ENCODE data around the gene RUFY4. TPM values are rescaled to one million over a fixed set of nuclear protein-coding genes. Genes with fewer than 3 reads are reported as not detected.

The RUFY4 gene
- polyA plus RNA-seq, 2 of the 4 experiments (the other 2 are of a cell fraction), result 0.04 TPM; not detected in 1

GRCh38 chr2:218047536-218048225 is 21.4 kb upstream of the RUFY4 start (continued):
- TF ChIP-seq FOXS1 (CRISPR knock-in tag; IDR thresholded peaks at IDR 0.05) (no peak), NR3C1 (IDR thresholded peaks at IDR 0.05) (no peak), CEBPB (IDR thresholded peaks at IDR 0.05) (no peak), SREBF2 (IDR thresholded peaks at IDR 0.05) (no peak), JUNB (IDR thresholded peaks at IDR 0.05) (no peak), ZNF302 (CRISPR knock-in tag; IDR thresholded peaks at IDR 0.05) (no peak), NFE2L2 (conservative IDR thresholded peaks at IDR 0.05; ENCODE audit: low read length) (no peak)

GRCh38 chr2:218051903-218052302 is 17.1 kb upstream of the RUFY4 start:
- no peak overlapping the region for H3K4me3 ChIP-seq
- no peaks in the 10 kb centered on the region for H3K4me1 ChIP-seq
- POLR2A ChIA-PET, result no interaction called here
- no peaks in the 10 kb centered on the region for H3K9me3 ChIP-seq
- H3K4me2 ChIP-seq, result no peak overlapping the region
- DNase-seq (ENCODE audit: low read depth in 1 of 2, low spot score in 1 of 2) (no peak), FAIRE-seq (no peak), ATAC-seq (no peak)
- TF ChIP-seq FOSL2 (IDR thresholded peaks at IDR 0.05) (no peak), FOSL2 (CRISPR knock-in tag; IDR thresholded peaks at IDR 0.05) (no peak), FOXS1 (CRISPR knock-in tag; IDR thresholded peaks at IDR 0.05) (no peak), HOXB5 (CRISPR knock-in tag; IDR thresholded peaks at IDR 0.05) (no peak), NR3C1 (IDR thresholded peaks at IDR 0.05) (no peak)
- no peak overlapping the region for H3K27ac ChIP-seq
- 60% methylated on average over 3 of the region's 3 CpGs for WGBS (ENCODE audit: missing lambda C conversion rate)
- CTCF ChIA-PET, result no interaction called here

GRCh38 chr2:218059289-218059688 is 9.8 kb upstream of the RUFY4 start:
- ChIA-PET CTCF (interaction anchor here (0.7 to 2.3 kb wide), 4 partner anchors 9 to 270 kb away, joined by 3 to 6 read pairs (median 4); partner anchors contain the start of gene RUFY4), POLR2A (no interaction called here)
- ATAC-seq (no peak), FAIRE-seq (peak; percentile 77), DNase-seq (ENCODE audit: low read depth in 1 of 2, low spot score in 1 of 2) (no peak)
- WGBS (ENCODE audit: missing lambda C conversion rate), result 54% methylated on average over 3 of the region's 3 CpGs
- Histone ChIP-seq H3K9me3 (no peaks in the 10 kb centered on the region), H3K27ac (no peak overlapping the region), H3K4me2 (no peak overlapping the region), H3K4me3 (no peak overlapping the region), H3K4me1 (no peaks in the 10 kb centered on the region)
- no peak for TF ChIP-seq JUN (IDR thresholded peaks at IDR 0.05)

- ATAC-seq (no peak), DNase-seq (ENCODE audit: low read depth in 1 of 2, low spot score in 1 of 2) (no peak), FAIRE-seq (no peak)
- TF ChIP-seq RARB (CRISPR knock-in tag; IDR thresholded peaks at IDR 0.05) (no peak), FOSL2 (IDR thresholded peaks at IDR 0.05) (no peak), FOSL2 (CRISPR knock-in tag; IDR thresholded peaks at IDR 0.05) (no peak), CHD4 (IDR thresholded peaks at IDR 0.05; ENCODE audit: borderline replicate concordance) (no peak), BHLHE40 (IDR thresholded peaks at IDR 0.05; ENCODE audit: low read depth, low read length) (no peak), CBX8 (IDR thresholded peaks at IDR 0.05) (no peak), EHF (CRISPR knock-in tag; IDR thresholded peaks at IDR 0.05) (no peak), HOXA7 (CRISPR knock-in tag; IDR thresholded peaks at IDR 0.05) (no peak), NPAS2 (CRISPR knock-in tag; IDR thresholded peaks at IDR 0.05; ENCODE audit: borderline replicate concordance) (no peak), USF2 (IDR thresholded peaks at IDR 0.05) (no peak), RCOR1 (IDR thresholded peaks at IDR 0.05; ENCODE audit: low read depth, low read length) (no peak), KDM5A (IDR thresholded peaks at IDR 0.05) (no peak)
- Histone ChIP-seq H3K27ac (no peak overlapping the region), H3K4me2 (no peak overlapping the region), H3K4me1 (no peaks in the 10 kb centered on the region), H3K4me3 (no peak overlapping the region), H3K9me3 (no peaks in the 10 kb centered on the region)
- 13% methylated on average over 5 of the region's 5 CpGs for WGBS (ENCODE audit: missing lambda C conversion rate)
- POLR2A ChIA-PET, result no interaction called here
- CTCF ChIA-PET, result interaction anchor here (0.7 to 2.3 kb wide), 3 partner anchors 8 to 271 kb away, joined by 3 to 5 read pairs (median 3); no protein-coding TSS in a partner anchor
These were observed 8.9 kb upstream of the RUFY4 start for GRCh38 chr2:218060118-218060517.

Measured in A549 (cell line).